ENCODE measurements around the gene BBX. TPM values are rescaled to one million over a fixed set of nuclear protein-coding genes. Genes with fewer than 3 reads are reported as not detected.
A peak's percentile ranks its signal among the peaks of the same experiment; 100 is the strongest.

Gene BBX
- total RNA-seq, 1 donor from 2014 or later: 90.3 TPM

GRCh38 chr3:107643038-107643883, 120.5 kb downstream of the BBX start:
- Mint-ChIP-seq H3K27me3 (ENCODE audit: low read depth) (no peaks in the 10 kb centered on the region), H3K27ac (no peak overlapping the region), H3K36me3 (peaks cover 3% of the 10 kb centered on the region), H3K9me3 (no peaks in the 10 kb centered on the region), H3K4me3 (no peak overlapping the region), H3K4me1 (peaks cover 1% of the 10 kb centered on the region)
- no peak for DNase-seq (ENCODE audit: low spot score in 2 of 2, unreplicated experiment in 2 of 2)
- no peak for TF ChIP-seq CTCF (IDR thresholded peaks at IDR 0.05; ENCODE audit: unreplicated experiment)

GRCh38 chr3:107644631-107645030, 121.9 kb downstream of the BBX start:
- Mint-ChIP-seq H3K27ac (no peak overlapping the region), H3K9me3 (peaks cover 10% of the 10 kb centered on the region), H3K4me1 (peaks cover 1% of the 10 kb centered on the region), H3K27me3 (ENCODE audit: low read depth) (no peaks in the 10 kb centered on the region), H3K36me3 (peaks cover 13% of the 10 kb centered on the region), H3K4me3 (no peak overlapping the region)
- no peak for TF ChIP-seq CTCF (IDR thresholded peaks at IDR 0.05; ENCODE audit: unreplicated experiment)
- DNase-seq (ENCODE audit: low spot score in 2 of 2, unreplicated experiment in 2 of 2): no peak

- no peak overlapping the region for H3K27ac Mint-ChIP-seq
- peaks cover 24% of the 10 kb centered on the region for H3K36me3 Mint-ChIP-seq
- no peaks in the 10 kb centered on the region for H3K27me3 Mint-ChIP-seq (ENCODE audit: low read depth)
- no peak overlapping the region for H3K4me3 Mint-ChIP-seq
- H3K9me3 Mint-ChIP-seq: peaks cover 11% of the 10 kb centered on the region
- DNase-seq (ENCODE audit: low spot score in 2 of 2, unreplicated experiment in 2 of 2): no peak
- TF ChIP-seq CTCF (IDR thresholded peaks at IDR 0.05; ENCODE audit: unreplicated experiment): no peak
- peaks cover 2% of the 10 kb centered on the region for H3K4me1 Mint-ChIP-seq
These were observed 128.0 kb downstream of the BBX start for GRCh38 chr3:107650788-107651187.

GRCh38 chr3:107651782-107652181, 129.0 kb downstream of the BBX start:
- Mint-ChIP-seq H3K36me3 (peaks cover 24% of the 10 kb centered on the region), H3K9me3 (peaks cover 11% of the 10 kb centered on the region), H3K27me3 (ENCODE audit: low read depth) (no peaks in the 10 kb centered on the region), H3K4me3 (no peak overlapping the region), H3K27ac (peak overlapping the region; percentile 70), H3K4me1 (peaks cover 2% of the 10 kb centered on the region)
- TF ChIP-seq CTCF (IDR thresholded peaks at IDR 0.05; ENCODE audit: unreplicated experiment): no peak
- DNase-seq (ENCODE audit: low spot score in 2 of 2, unreplicated experiment in 2 of 2): no peak

GRCh38 chr3:107654218-107654617, 131.5 kb downstream of the BBX start:
- Mint-ChIP-seq H3K4me1 (peaks cover 2% of the 10 kb centered on the region), H3K9me3 (peaks cover 5% of the 10 kb centered on the region), H3K4me3 (no peak overlapping the region), H3K27ac (no peak overlapping the region), H3K36me3 (peaks cover 15% of the 10 kb centered on the region), H3K27me3 (ENCODE audit: low read depth) (no peaks in the 10 kb centered on the region)
- TF ChIP-seq CTCF (IDR thresholded peaks at IDR 0.05; ENCODE audit: unreplicated experiment): no peak
- no peak for DNase-seq (ENCODE audit: low spot score in 2 of 2, unreplicated experiment in 2 of 2)
